ENCODE data around the gene ACTR2.

Gene ACTR2

GRCh38 chr2:65186872-65187851, 40.5 kb upstream of the ACTR2 start:
- Histone ChIP-seq H3K79me1 (ENCODE audit: low read length) (no peaks in the 10 kb centered on the region), H4K5ac (ENCODE audit: low read length) (no peak overlapping the region), H2AK5ac (ENCODE audit: low read length) (no peak overlapping the region), H3K27me3 (ENCODE audit: insufficient read depth, low read length, poor library complexity) (no peaks in the 10 kb centered on the region), H3K9ac (ENCODE audit: low read length) (peak overlapping the region; percentile 3), H3K4ac (ENCODE audit: low read depth, low read length) (no peak overlapping the region), H3K79me2 (ENCODE audit: control insufficient read depth, insufficient read depth, low read length) (no peaks in the 10 kb centered on the region), H3K4me1 (ENCODE audit: control insufficient read depth, low read depth, low read length) (peaks cover 2% of the 10 kb centered on the region), H2BK15ac (replicated peaks; ENCODE audit: low read depth) (no peak overlapping the region), H3K4me2 (ENCODE audit: low read length) (no peak overlapping the region), H3K56ac (ENCODE audit: low read length) (peak overlapping the region; percentile 76), H2BK120ac (ENCODE audit: low read depth, low read length) (no peak overlapping the region), H3K18ac (ENCODE audit: low read length) (no peak overlapping the region), H3K27ac (ENCODE audit: low read depth, low read length) (no peak overlapping the region), H3K23ac (ENCODE audit: low read length) (no peak overlapping the region), H2BK5ac (ENCODE audit: low read length) (no peak overlapping the region), H3K4me3 (ENCODE audit: low read length) (no peak overlapping the region), H4K8ac (ENCODE audit: low read depth, low read length) (no peak overlapping the region), H3K36me3 (ENCODE audit: control insufficient read depth, insufficient read depth, low read length) (no peaks in the 10 kb centered on the region)
- DNase-seq: peak; percentile 89
- WGBS (ENCODE audit: extremely low coverage, insufficient coverage, low lambda C conversion rate): no CpG with 5 or more reads among the region's 19 CpGs

DNA sequence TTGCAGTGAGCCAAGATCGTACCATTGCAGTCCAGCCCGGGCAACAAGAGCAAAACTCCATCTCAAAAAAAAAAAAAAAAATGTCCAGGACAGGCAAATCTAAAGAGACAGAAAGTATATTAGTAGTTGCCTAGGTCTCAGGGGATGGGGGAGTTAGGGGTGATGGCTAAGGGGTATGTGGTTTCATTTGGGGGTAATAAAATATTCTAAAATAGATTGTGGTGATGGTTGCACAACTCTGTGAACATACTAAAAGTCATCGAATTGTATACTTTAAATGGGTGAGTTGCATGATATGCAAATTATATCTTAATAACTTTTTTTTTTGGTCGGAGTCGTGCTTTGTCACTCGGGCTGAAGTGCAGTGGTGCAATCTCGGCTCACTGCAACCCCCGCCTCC, 34.2 kb upstream of the ACTR2 start:
- H3K9ac ChIP-seq (ENCODE audit: low read length): no peak overlapping the region
- no peak for DNase-seq
- no CpG with 5 or more reads among the region's 8 CpGs for WGBS (ENCODE audit: extremely low coverage, insufficient coverage, low lambda C conversion rate)
- H3K23ac ChIP-seq (ENCODE audit: low read length): no peak overlapping the region
- no peak overlapping the region for H3K4me2 ChIP-seq (ENCODE audit: low read length)
- H2BK15ac ChIP-seq (replicated peaks; ENCODE audit: low read depth): no peak overlapping the region
- no peak overlapping the region for H3K27ac ChIP-seq (ENCODE audit: low read depth, low read length)
- H3K4me1 ChIP-seq (ENCODE audit: control insufficient read depth, low read depth, low read length): no peaks in the 10 kb centered on the region
- no peak overlapping the region for H3K4ac ChIP-seq (ENCODE audit: low read depth, low read length)
- no peak overlapping the region for H2BK120ac ChIP-seq (ENCODE audit: low read depth, low read length)
- H2BK5ac ChIP-seq (ENCODE audit: low read length): no peak overlapping the region
- no peaks in the 10 kb centered on the region for H3K36me3 ChIP-seq (ENCODE audit: control insufficient read depth, insufficient read depth, low read length)
- H2AK5ac ChIP-seq (ENCODE audit: low read length): no peak overlapping the region
- no peaks in the 10 kb centered on the region for H3K79me1 ChIP-seq (ENCODE audit: low read length)
- no peak overlapping the region for H3K18ac ChIP-seq (ENCODE audit: low read length)
- no peaks in the 10 kb centered on the region for H3K79me2 ChIP-seq (ENCODE audit: control insufficient read depth, insufficient read depth, low read length)
- no peak overlapping the region for H4K8ac ChIP-seq (ENCODE audit: low read depth, low read length)
- H3K56ac ChIP-seq (ENCODE audit: low read length): no peak overlapping the region
- no peak overlapping the region for H3K4me3 ChIP-seq (ENCODE audit: low read length)
- H3K27me3 ChIP-seq (ENCODE audit: insufficient read depth, low read length, poor library complexity): no peaks in the 10 kb centered on the region
- no peak overlapping the region for H4K5ac ChIP-seq (ENCODE audit: low read length)

- Histone ChIP-seq H3K4me2 (ENCODE audit: low read length) (no peak overlapping the region), H3K4me1 (ENCODE audit: control insufficient read depth, low read depth, low read length) (no peaks in the 10 kb centered on the region), H3K27ac (ENCODE audit: low read depth, low read length) (no peak overlapping the region), H3K79me2 (ENCODE audit: control insufficient read depth, insufficient read depth, low read length) (no peaks in the 10 kb centered on the region), H2BK120ac (ENCODE audit: low read depth, low read length) (no peak overlapping the region), H3K23ac (ENCODE audit: low read length) (no peak overlapping the region), H3K18ac (ENCODE audit: low read length) (no peak overlapping the region), H3K4ac (ENCODE audit: low read depth, low read length) (no peak overlapping the region), H3K4me3 (ENCODE audit: low read length) (no peak overlapping the region), H4K8ac (ENCODE audit: low read depth, low read length) (no peak overlapping the region), H3K9ac (ENCODE audit: low read length) (no peak overlapping the region), H2AK5ac (ENCODE audit: low read length) (no peak overlapping the region), H3K56ac (ENCODE audit: low read length) (no peak overlapping the region), H3K79me1 (ENCODE audit: low read length) (no peaks in the 10 kb centered on the region), H3K36me3 (ENCODE audit: control insufficient read depth, insufficient read depth, low read length) (no peaks in the 10 kb centered on the region), H4K5ac (ENCODE audit: low read length) (no peak overlapping the region), H2BK5ac (ENCODE audit: low read length) (no peak overlapping the region), H2BK15ac (replicated peaks; ENCODE audit: low read depth) (no peak overlapping the region), H3K27me3 (ENCODE audit: insufficient read depth, low read length, poor library complexity) (no peaks in the 10 kb centered on the region)
- no peak for DNase-seq
- WGBS (ENCODE audit: extremely low coverage, insufficient coverage, low lambda C conversion rate): no CpG with 5 or more reads among the region's 2 CpGs
Observed at GRCh38 chr2:65198737-65199136, 28.9 kb upstream of the ACTR2 start.

DNA sequence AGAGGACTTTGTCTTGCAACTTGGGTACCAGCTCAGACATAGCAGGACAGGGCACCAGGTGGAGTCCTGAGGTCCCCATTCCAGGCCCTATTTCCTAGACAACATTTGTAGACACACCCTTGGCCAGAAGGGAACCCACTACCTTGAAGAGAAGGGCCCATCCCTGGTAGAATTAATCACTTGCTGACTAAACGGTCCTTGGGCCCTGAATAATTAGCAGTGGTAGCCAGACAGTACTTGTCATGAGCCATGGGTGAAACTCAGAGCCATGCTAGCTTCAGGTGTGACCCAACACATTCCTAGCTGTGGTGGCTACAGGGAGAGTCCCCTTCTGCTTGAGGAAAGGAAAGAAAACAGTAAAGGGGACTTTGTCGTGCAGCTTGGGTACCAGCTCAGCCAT, 28.5 kb upstream of the ACTR2 start:
- Histone ChIP-seq H4K8ac (ENCODE audit: low read depth, low read length) (no peak overlapping the region), H3K4ac (ENCODE audit: low read depth, low read length) (no peak overlapping the region), H3K4me3 (ENCODE audit: low read length) (no peak overlapping the region), H4K5ac (ENCODE audit: low read length) (no peak overlapping the region), H2BK120ac (ENCODE audit: low read depth, low read length) (no peak overlapping the region), H3K4me1 (ENCODE audit: control insufficient read depth, low read depth, low read length) (no peaks in the 10 kb centered on the region), H3K27me3 (ENCODE audit: insufficient read depth, low read length, poor library complexity) (no peaks in the 10 kb centered on the region), H3K27ac (ENCODE audit: low read depth, low read length) (no peak overlapping the region), H3K4me2 (ENCODE audit: low read length) (no peak overlapping the region), H3K9ac (ENCODE audit: low read length) (no peak overlapping the region), H3K23ac (ENCODE audit: low read length) (no peak overlapping the region), H2BK15ac (replicated peaks; ENCODE audit: low read depth) (no peak overlapping the region), H3K79me2 (ENCODE audit: control insufficient read depth, insufficient read depth, low read length) (no peaks in the 10 kb centered on the region), H2AK5ac (ENCODE audit: low read length) (no peak overlapping the region), H3K36me3 (ENCODE audit: control insufficient read depth, insufficient read depth, low read length) (no peaks in the 10 kb centered on the region), H3K18ac (ENCODE audit: low read length) (no peak overlapping the region), H3K79me1 (ENCODE audit: low read length) (no peaks in the 10 kb centered on the region), H3K56ac (ENCODE audit: low read length) (no peak overlapping the region), H2BK5ac (ENCODE audit: low read length) (no peak overlapping the region)
- WGBS (ENCODE audit: extremely low coverage, insufficient coverage, low lambda C conversion rate): no CpG with 5 or more reads among the region's 2 CpGs
- no peak for DNase-seq

DNA sequence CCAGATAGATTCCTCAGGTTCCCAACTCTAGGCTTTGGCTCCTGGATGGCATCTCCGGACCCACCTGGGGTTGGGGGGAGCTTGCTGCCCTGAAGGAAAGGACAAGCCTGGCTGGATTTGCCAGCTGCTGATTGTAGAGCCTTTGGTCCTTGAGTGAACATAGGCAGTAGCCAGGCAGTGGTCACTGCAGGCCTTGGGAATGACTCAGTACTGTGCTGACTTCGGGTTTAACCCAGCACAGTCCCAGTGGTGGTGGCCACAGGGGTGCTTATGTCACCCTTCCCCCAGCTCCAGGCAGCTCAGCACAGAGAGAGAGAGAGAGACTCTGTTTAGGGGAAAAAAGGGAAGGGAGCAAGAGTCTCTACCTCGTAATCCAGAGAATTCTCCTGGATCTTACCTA, 27.7 kb upstream of the ACTR2 start:
- H3K27ac ChIP-seq (ENCODE audit: low read depth, low read length): no peak overlapping the region
- H2AK5ac ChIP-seq (ENCODE audit: low read length): no peak overlapping the region
- no peaks in the 10 kb centered on the region for H3K36me3 ChIP-seq (ENCODE audit: control insufficient read depth, insufficient read depth, low read length)
- no peak overlapping the region for H4K8ac ChIP-seq (ENCODE audit: low read depth, low read length)
- no peak overlapping the region for H2BK15ac ChIP-seq (replicated peaks; ENCODE audit: low read depth)
- DNase-seq: no peak
- H3K4me1 ChIP-seq (ENCODE audit: control insufficient read depth, low read depth, low read length): no peaks in the 10 kb centered on the region
- no peak overlapping the region for H2BK5ac ChIP-seq (ENCODE audit: low read length)
- no peak overlapping the region for H2BK120ac ChIP-seq (ENCODE audit: low read depth, low read length)
- no peak overlapping the region for H3K4ac ChIP-seq (ENCODE audit: low read depth, low read length)
- no peak overlapping the region for H3K23ac ChIP-seq (ENCODE audit: low read length)
- H3K56ac ChIP-seq (ENCODE audit: low read length): no peak overlapping the region
- H4K5ac ChIP-seq (ENCODE audit: low read length): no peak overlapping the region
- no peaks in the 10 kb centered on the region for H3K27me3 ChIP-seq (ENCODE audit: insufficient read depth, low read length, poor library complexity)
- no peak overlapping the region for H3K18ac ChIP-seq (ENCODE audit: low read length)
- H3K9ac ChIP-seq (ENCODE audit: low read length): no peak overlapping the region
- no peaks in the 10 kb centered on the region for H3K79me1 ChIP-seq (ENCODE audit: low read length)
- no peak overlapping the region for H3K4me2 ChIP-seq (ENCODE audit: low read length)
- no peak overlapping the region for H3K4me3 ChIP-seq (ENCODE audit: low read length)
- no CpG with 5 or more reads among the region's 3 CpGs for WGBS (ENCODE audit: extremely low coverage, insufficient coverage, low lambda C conversion rate)
- H3K79me2 ChIP-seq (ENCODE audit: control insufficient read depth, insufficient read depth, low read length): no peaks in the 10 kb centered on the region

Measured in mesendoderm (in vitro differentiated cells).